Measurements from ENCODE around the gene SUN2.

SUN2 gene

GRCh38 chr22:38715176-38715764 is 40.5 kb downstream of the SUN2 start:
- DNase-seq (ENCODE audit: low read depth) = no peak

GRCh38 chr22:38713921-38714320 is 41.9 kb downstream of the SUN2 start:
- no peak for DNase-seq (ENCODE audit: low read depth)

- DNase-seq (ENCODE audit: low read depth) = no peak
Measured at GRCh38 chr22:38712486-38713207, 43.2 kb downstream of the SUN2 start.

- DNase-seq (ENCODE audit: low read depth) = no peak
Measured at GRCh38 chr22:38710866-38711265, 44.9 kb downstream of the SUN2 start.

- no peak for DNase-seq (ENCODE audit: low read depth)
Measured at GRCh38 chr22:38710351-38710750, 45.4 kb downstream of the SUN2 start.

- no peak for DNase-seq (ENCODE audit: low read depth)
Measured at GRCh38 chr22:38709306-38709705, 46.5 kb downstream of the SUN2 start.

GRCh38 chr22:38707984-38708383 is 47.8 kb downstream of the SUN2 start:
- no peak for DNase-seq (ENCODE audit: low read depth)

GRCh38 chr22:38707346-38707745 is 48.5 kb downstream of the SUN2 start:
- no peak for DNase-seq (ENCODE audit: low read depth)

GRCh38 chr22:38706901-38707195 is 49.0 kb downstream of the SUN2 start:
- no peak for DNase-seq (ENCODE audit: low read depth)

GRCh38 chr22:38706101-38706900 is 49.5 kb downstream of the SUN2 start:
- no peak for DNase-seq (ENCODE audit: low read depth)

GRCh38 chr22:38705235-38706100 is 50.3 kb downstream of the SUN2 start, which contains the start of gene GTPBP1:
TSS of gene GTPBP1 (plus strand) at chr22:38705944. CDS start at chr22:38705956, 12 bp downstream.
- DNase-seq (ENCODE audit: low read depth) = peak; percentile 73

- DNase-seq (ENCODE audit: low read depth) = no peak
Measured at GRCh38 chr22:38704654-38705234, 51.1 kb downstream of the SUN2 start.

- peak; percentile 99 for DNase-seq (ENCODE audit: low read depth)
Measured at GRCh38 chr22:38700789-38701628, 54.8 kb downstream of the SUN2 start, which contains the start of gene JOSD1. TSS of gene JOSD1 (minus strand) at chr22:38700943. CDS start at chr22:38699987, 956 bp downstream.

GRCh38 chr22:38700270-38700788 is 55.5 kb downstream of the SUN2 start:
- DNase-seq (ENCODE audit: low read depth) = no peak

GRCh38 chr22:38699784-38700183 is 56.0 kb downstream of the SUN2 start:
- no peak for DNase-seq (ENCODE audit: low read depth)

- DNase-seq (ENCODE audit: low read depth) = no peak
Measured at GRCh38 chr22:38699143-38699542, 56.7 kb downstream of the SUN2 start.

- DNase-seq (ENCODE audit: low read depth) = no peak
Measured at GRCh38 chr22:38698407-38699094, 57.2 kb downstream of the SUN2 start.

- DNase-seq (ENCODE audit: low read depth) = no peak
Measured at GRCh38 chr22:38697425-38698089, 58.2 kb downstream of the SUN2 start.
